ENCODE results near the gene ATXN1L. TPM values are rescaled to one million over a fixed set of nuclear protein-coding genes. Genes with fewer than 3 reads are reported as not detected.

Gene ATXN1L
- total RNA-seq, 1 experiment from 2014 or later = 44.1 TPM

DNA sequence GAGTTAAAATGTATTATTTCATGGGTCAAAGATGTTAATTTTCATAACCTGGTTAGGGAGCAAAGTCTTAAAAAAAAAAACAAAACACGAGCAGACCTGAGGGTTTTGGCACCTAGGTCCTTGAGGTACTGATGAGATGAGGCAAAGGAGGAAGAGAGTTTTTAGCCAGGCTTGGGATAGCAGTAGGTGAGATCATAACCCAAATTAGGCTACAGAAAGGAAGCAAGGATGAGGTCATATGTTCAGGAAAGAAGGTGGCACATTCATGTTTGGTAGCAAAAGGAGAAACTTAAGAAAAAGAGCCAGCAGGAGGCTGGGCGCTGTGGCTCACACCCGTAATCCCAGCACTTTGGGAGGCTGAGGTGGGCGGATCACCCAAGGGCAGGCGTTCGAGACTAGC lies 2.8 kb downstream of the ATXN1L start:
- no peak overlapping the region for H3K27ac Mint-ChIP-seq (ENCODE audit: unreplicated experiment)
- peaks cover 27% of the 10 kb centered on the region for H3K4me1 Mint-ChIP-seq (ENCODE audit: low read depth, unreplicated experiment)
- CTCF ChIA-PET = no interaction called here
- no peaks in the 10 kb centered on the region for H3K27me3 Mint-ChIP-seq (ENCODE audit: unreplicated experiment)
- TF ChIP-seq, protein P1, sequence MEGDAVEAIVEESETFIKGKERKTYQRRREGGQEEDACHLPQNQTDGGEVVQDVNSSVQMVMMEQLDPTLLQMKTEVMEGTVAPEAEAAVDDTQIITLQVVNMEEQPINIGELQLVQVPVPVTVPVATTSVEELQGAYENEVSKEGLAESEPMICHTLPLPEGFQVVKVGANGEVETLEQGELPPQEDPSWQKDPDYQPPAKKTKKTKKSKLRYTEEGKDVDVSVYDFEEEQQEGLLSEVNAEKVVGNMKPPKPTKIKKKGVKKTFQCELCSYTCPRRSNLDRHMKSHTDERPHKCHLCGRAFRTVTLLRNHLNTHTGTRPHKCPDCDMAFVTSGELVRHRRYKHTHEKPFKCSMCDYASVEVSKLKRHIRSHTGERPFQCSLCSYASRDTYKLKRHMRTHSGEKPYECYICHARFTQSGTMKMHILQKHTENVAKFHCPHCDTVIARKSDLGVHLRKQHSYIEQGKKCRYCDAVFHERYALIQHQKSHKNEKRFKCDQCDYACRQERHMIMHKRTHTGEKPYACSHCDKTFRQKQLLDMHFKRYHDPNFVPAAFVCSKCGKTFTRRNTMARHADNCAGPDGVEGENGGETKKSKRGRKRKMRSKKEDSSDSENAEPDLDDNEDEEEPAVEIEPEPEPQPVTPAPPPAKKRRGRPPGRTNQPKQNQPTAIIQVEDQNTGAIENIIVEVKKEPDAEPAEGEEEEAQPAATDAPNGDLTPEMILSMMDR (IDR thresholded peaks at IDR 0.05; ENCODE audit: unreplicated experiment) = no peak
- DNase-seq = no peak
- H3K4me3 Mint-ChIP-seq (ENCODE audit: low read depth, unreplicated experiment) = no peak overlapping the region
- H3K9me3 Mint-ChIP-seq (ENCODE audit: low read depth, unreplicated experiment) = no peaks in the 10 kb centered on the region
- peaks cover 66% of the 10 kb centered on the region for H3K36me3 Mint-ChIP-seq (ENCODE audit: insufficient read depth, unreplicated experiment)
- intact Hi-C loops (cut with micrococcal nuclease; ENCODE audit: unreplicated experiment) = no loop called here
- BruUV-seq (replicated peaks) = no TSS peak

DNA sequence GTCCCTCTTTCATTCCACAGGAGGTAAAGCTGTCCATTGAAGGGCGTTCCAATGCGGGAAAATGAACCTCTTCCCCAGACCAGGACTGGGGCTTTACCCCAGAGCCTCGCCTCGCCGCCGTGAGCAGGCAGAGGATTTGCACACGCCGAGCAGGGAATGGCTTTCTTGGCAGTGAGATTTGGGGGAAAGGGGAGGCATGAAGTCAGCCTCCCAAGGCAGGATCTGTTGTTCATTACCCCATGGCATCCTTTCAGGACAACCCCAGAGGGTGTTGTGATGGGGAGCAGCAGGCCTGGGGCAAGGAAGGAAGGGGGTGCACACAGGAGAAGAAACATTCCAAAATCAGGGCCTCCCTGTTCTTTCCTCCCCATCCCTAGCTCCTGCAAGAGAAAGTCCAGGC lies 6.0 kb downstream of the ATXN1L start:
- H3K4me1 Mint-ChIP-seq (ENCODE audit: low read depth, unreplicated experiment) = peaks cover 25% of the 10 kb centered on the region
- no TSS peak for BruUV-seq (replicated peaks)
- H3K27ac Mint-ChIP-seq (ENCODE audit: unreplicated experiment) = no peak overlapping the region
- intact Hi-C loops (cut with micrococcal nuclease; ENCODE audit: unreplicated experiment) = no loop called here
- H3K4me3 Mint-ChIP-seq (ENCODE audit: low read depth, unreplicated experiment) = no peak overlapping the region
- no peaks in the 10 kb centered on the region for H3K27me3 Mint-ChIP-seq (ENCODE audit: unreplicated experiment)
- DNase-seq = no peak
- H3K36me3 Mint-ChIP-seq (ENCODE audit: insufficient read depth, unreplicated experiment) = peaks cover 49% of the 10 kb centered on the region
- H3K9me3 Mint-ChIP-seq (ENCODE audit: low read depth, unreplicated experiment) = no peaks in the 10 kb centered on the region
- TF ChIP-seq, protein P1 (IDR thresholded peaks at IDR 0.05; ENCODE audit: unreplicated experiment) = no peak
- CTCF ChIA-PET = no interaction called here

DNA sequence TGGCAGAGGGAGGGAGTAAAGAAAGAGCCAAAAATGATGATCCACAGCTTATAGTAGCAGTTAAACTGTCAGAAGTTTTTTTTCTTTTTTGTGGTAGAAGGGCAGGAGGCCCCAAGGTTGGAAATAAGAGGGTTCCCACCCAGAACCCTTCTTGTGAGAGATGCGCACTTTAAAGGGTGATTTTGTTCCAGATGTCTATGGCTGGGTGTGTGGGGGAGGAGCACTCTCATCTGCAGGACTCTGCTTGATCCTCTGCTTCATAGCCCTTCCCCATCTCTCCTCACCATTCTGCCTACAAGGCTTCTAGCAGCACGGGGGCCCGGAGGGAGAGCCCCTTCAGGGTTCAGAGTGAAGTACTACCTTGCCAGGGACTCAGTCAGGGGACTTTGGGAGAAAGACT lies 6.4 kb downstream of the ATXN1L start:
- no peak for DNase-seq
- Mint-ChIP-seq H3K27me3 (ENCODE audit: unreplicated experiment) (no peaks in the 10 kb centered on the region), H3K36me3 (ENCODE audit: insufficient read depth, unreplicated experiment) (peaks cover 45% of the 10 kb centered on the region), H3K4me3 (ENCODE audit: low read depth, unreplicated experiment) (no peak overlapping the region), H3K4me1 (ENCODE audit: low read depth, unreplicated experiment) (peaks cover 25% of the 10 kb centered on the region), H3K9me3 (ENCODE audit: low read depth, unreplicated experiment) (no peaks in the 10 kb centered on the region), H3K27ac (ENCODE audit: unreplicated experiment) (no peak overlapping the region)
- BruUV-seq (replicated peaks) = no TSS peak
- TF ChIP-seq, protein P1 (IDR thresholded peaks at IDR 0.05; ENCODE audit: unreplicated experiment) = no peak
- intact Hi-C loops (cut with micrococcal nuclease; ENCODE audit: unreplicated experiment) = no loop called here
- CTCF ChIA-PET = no interaction called here

DNA sequence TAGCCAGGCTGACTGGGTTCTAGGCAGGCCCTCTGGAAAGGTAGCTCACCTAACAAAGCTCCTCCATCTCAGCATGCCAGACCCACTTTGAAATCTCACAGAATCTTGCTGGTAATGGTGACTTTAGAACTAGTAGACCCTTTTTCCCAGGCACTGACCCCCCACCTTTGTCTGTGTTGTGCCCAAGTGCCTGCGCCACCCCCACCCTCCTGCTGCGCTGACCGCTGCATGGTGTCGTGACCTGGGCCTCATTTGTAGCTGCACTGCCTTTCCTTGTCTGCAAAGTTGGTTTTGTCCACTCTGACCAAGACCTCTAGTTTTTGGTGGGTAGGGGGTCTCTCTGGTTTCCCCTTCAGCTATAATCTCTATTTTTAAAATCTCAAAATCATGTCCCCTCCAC lies 6.8 kb downstream of the ATXN1L start:
- TF ChIP-seq, protein P1 (IDR thresholded peaks at IDR 0.05; ENCODE audit: unreplicated experiment) = no peak
- peaks cover 25% of the 10 kb centered on the region for H3K4me1 Mint-ChIP-seq (ENCODE audit: low read depth, unreplicated experiment)
- H3K27ac Mint-ChIP-seq (ENCODE audit: unreplicated experiment) = no peak overlapping the region
- H3K9me3 Mint-ChIP-seq (ENCODE audit: low read depth, unreplicated experiment) = no peaks in the 10 kb centered on the region
- H3K27me3 Mint-ChIP-seq (ENCODE audit: unreplicated experiment) = no peaks in the 10 kb centered on the region
- H3K36me3 Mint-ChIP-seq (ENCODE audit: insufficient read depth, unreplicated experiment) = peaks cover 45% of the 10 kb centered on the region
- DNase-seq = no peak
- intact Hi-C loops (cut with micrococcal nuclease; ENCODE audit: unreplicated experiment) = no loop called here
- BruUV-seq (replicated peaks) = no TSS peak
- CTCF ChIA-PET = no interaction called here
- no peak overlapping the region for H3K4me3 Mint-ChIP-seq (ENCODE audit: low read depth, unreplicated experiment)

DNA sequence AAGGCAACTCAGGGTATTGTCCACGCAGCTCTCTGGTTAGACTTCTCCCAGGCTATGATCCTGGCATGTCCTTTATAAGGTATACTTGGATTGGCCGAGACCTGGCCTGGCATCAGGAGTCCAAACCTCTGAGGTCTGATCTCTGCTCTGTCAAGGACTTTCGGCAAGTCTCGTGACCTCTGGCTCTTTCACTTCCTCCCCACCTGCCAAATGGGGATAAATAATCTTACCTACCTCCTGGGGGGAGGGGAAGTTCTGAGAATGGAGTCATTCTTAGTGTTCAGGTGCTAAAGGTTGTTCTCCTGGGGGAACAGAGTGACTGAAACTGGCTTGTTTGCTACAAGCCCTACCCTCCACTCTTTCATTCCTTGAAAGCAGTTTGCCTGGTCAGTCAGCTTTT lies 7.6 kb downstream of the ATXN1L start:
- H3K9me3 Mint-ChIP-seq (ENCODE audit: low read depth, unreplicated experiment) = no peaks in the 10 kb centered on the region
- CTCF ChIA-PET = no interaction called here
- no TSS peak for BruUV-seq (replicated peaks)
- DNase-seq = no peak
- intact Hi-C loops (cut with micrococcal nuclease; ENCODE audit: unreplicated experiment) = no loop called here
- H3K27ac Mint-ChIP-seq (ENCODE audit: unreplicated experiment) = no peak overlapping the region
- peaks cover 41% of the 10 kb centered on the region for H3K36me3 Mint-ChIP-seq (ENCODE audit: insufficient read depth, unreplicated experiment)
- no peak overlapping the region for H3K4me3 Mint-ChIP-seq (ENCODE audit: low read depth, unreplicated experiment)
- no peaks in the 10 kb centered on the region for H3K27me3 Mint-ChIP-seq (ENCODE audit: unreplicated experiment)
- H3K4me1 Mint-ChIP-seq (ENCODE audit: low read depth, unreplicated experiment) = peaks cover 19% of the 10 kb centered on the region
- TF ChIP-seq, protein P1 (IDR thresholded peaks at IDR 0.05; ENCODE audit: unreplicated experiment) = no peak

All from Calu3 (cell line).